Subcutaneous preadipocyte (primary cell): ENCODE data around the gene SH3GL2. TPM values are rescaled to one million over a fixed set of nuclear protein-coding genes. Genes with fewer than 3 reads are reported as not detected.

Experiments
- total RNA-seq: library from RNA; depleted of rRNA; stranded (reverse); fragments of >200 nt; gene quantifications from 2 replicates; pipeline ENCODE4 v1.2.3, GENCODE V29; 2012

SH3GL2 gene
- under 0.01 TPM in 1 of 2 replicates, not detected in the other for total RNA-seq

GRCh38 chr9:17578911-17579793 is at the start of gene SH3GL2:
SH3GL2 (plus strand) TSS chr9:17579066.

